ENCODE data around the gene AP1G2.
A peak's percentile ranks its signal among the peaks of the same experiment; 100 is the strongest.

Gene AP1G2

GRCh38 chr14:23570806-23571483, 3.4 kb upstream of the AP1G2 start:
- DNase-seq = no peak
- no peaks in the 10 kb centered on the region; the same call in 1 of the 2 replicates for H3K36me3 ChIP-seq
- H3K27me3 ChIP-seq (ENCODE audit: insufficient read depth, low read depth, severe bottlenecking) = no peaks in the 10 kb centered on the region
- no peak overlapping the region for H3K27ac ChIP-seq
- H3K9me3 ChIP-seq (ENCODE audit: severe bottlenecking) = no peaks in the 10 kb centered on the region
- TF ChIP-seq, protein P1, sequence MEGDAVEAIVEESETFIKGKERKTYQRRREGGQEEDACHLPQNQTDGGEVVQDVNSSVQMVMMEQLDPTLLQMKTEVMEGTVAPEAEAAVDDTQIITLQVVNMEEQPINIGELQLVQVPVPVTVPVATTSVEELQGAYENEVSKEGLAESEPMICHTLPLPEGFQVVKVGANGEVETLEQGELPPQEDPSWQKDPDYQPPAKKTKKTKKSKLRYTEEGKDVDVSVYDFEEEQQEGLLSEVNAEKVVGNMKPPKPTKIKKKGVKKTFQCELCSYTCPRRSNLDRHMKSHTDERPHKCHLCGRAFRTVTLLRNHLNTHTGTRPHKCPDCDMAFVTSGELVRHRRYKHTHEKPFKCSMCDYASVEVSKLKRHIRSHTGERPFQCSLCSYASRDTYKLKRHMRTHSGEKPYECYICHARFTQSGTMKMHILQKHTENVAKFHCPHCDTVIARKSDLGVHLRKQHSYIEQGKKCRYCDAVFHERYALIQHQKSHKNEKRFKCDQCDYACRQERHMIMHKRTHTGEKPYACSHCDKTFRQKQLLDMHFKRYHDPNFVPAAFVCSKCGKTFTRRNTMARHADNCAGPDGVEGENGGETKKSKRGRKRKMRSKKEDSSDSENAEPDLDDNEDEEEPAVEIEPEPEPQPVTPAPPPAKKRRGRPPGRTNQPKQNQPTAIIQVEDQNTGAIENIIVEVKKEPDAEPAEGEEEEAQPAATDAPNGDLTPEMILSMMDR (IDR thresholded peaks at IDR 0.05; ENCODE audit: low read depth, low read length) = no peak
- H3K4me3 ChIP-seq (ENCODE audit: low read depth, low read length) = no peak overlapping the region

- no peak overlapping the region for H3K4me3 ChIP-seq (ENCODE audit: low read depth, low read length)
- TF ChIP-seq, protein P1 (IDR thresholded peaks at IDR 0.05; ENCODE audit: low read depth, low read length) = no peak
- no peaks in the 10 kb centered on the region for H3K27me3 ChIP-seq (ENCODE audit: insufficient read depth, low read depth, severe bottlenecking)
- H3K27ac ChIP-seq = peak overlapping the region; percentile 69; the same call in 1 of the 2 replicates
- DNase-seq = peak; percentile 50
- peaks cover 9% of the 10 kb centered on the region for H3K36me3 ChIP-seq
- no peaks in the 10 kb centered on the region for H3K9me3 ChIP-seq (ENCODE audit: severe bottlenecking)
Observed at GRCh38 chr14:23569443-23570151, 2.0 kb upstream of the AP1G2 start.

DNA sequence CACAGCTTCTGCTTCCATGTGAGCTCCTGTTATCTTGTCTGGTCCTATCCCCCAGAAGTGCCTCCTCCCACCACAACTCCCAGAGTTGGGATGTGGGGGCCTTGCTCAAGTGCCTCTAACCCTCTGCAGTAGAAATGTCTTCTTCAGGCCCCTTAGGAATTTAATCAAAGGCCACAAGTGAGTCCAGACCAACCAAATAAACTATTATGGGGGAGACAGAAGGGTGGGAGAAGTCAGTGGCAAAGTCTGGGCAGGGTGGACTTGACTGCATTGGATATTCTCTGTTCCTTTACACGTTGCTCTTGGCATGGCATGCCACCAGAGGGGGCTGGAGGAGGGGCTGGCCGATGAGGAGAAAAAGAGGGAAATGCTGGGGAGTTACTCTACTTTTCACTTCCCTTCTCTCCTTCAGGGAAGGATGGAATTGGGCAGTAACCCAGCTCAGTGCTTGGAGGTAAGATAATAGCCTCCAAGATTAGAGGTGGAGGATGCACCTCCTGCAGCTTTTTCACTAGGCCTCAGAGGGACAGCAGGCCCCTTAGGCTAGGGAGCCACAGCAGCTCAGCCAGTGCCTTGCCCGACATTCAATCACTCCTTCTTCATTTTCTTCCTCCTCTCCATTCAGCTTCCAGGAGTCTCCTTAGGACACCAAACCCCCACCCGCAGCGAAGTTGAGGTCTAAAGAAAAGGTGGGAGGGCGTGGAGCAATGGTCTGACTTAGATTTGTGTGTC, 1.2 kb upstream of the AP1G2 start:
- H3K36me3 ChIP-seq = peaks cover 9% of the 10 kb centered on the region
- no peak overlapping the region for H3K4me3 ChIP-seq (ENCODE audit: low read depth, low read length)
- no peaks in the 10 kb centered on the region for H3K9me3 ChIP-seq (ENCODE audit: severe bottlenecking)
- DNase-seq = peak; percentile 75
- no peaks in the 10 kb centered on the region for H3K27me3 ChIP-seq (ENCODE audit: insufficient read depth, low read depth, severe bottlenecking)
- TF ChIP-seq, protein P1 (IDR thresholded peaks at IDR 0.05; ENCODE audit: low read depth, low read length) = peak; percentile 61
- H3K27ac ChIP-seq = peak overlapping the region; percentile 69

GRCh38 chr14:23568021-23568599, 519 bp upstream of the AP1G2 start:
- Histone ChIP-seq H3K9me3 (ENCODE audit: severe bottlenecking) (no peaks in the 10 kb centered on the region), H3K27ac (peak overlapping the region; percentile 69), H3K4me3 (ENCODE audit: low read depth, low read length) (peak overlapping the region; percentile 90), H3K27me3 (ENCODE audit: insufficient read depth, low read depth, severe bottlenecking) (no peaks in the 10 kb centered on the region), H3K36me3 (peaks cover 15% of the 10 kb centered on the region)
- TF ChIP-seq, protein P1 (IDR thresholded peaks at IDR 0.05; ENCODE audit: low read depth, low read length) = no peak
- peak; percentile 40 for DNase-seq

- no peak for DNase-seq
- H3K36me3 ChIP-seq = peaks cover 26% of the 10 kb centered on the region
- peak overlapping the region; percentile 69 for H3K27ac ChIP-seq
- H3K4me3 ChIP-seq (ENCODE audit: low read depth, low read length) = peak overlapping the region; percentile 90
- H3K9me3 ChIP-seq (ENCODE audit: severe bottlenecking) = no peaks in the 10 kb centered on the region
- TF ChIP-seq, protein P1 (IDR thresholded peaks at IDR 0.05; ENCODE audit: low read depth, low read length) = peak; percentile 35
- H3K27me3 ChIP-seq (ENCODE audit: insufficient read depth, low read depth, severe bottlenecking) = no peaks in the 10 kb centered on the region
Observed at GRCh38 chr14:23566778-23567185, 809 bp downstream of the AP1G2 start.

Measured in WERI-Rb-1 (cell line).